Measurements from ENCODE around the gene PCDHGB3. TPM values are rescaled to one million over a fixed set of nuclear protein-coding genes. Genes with fewer than 3 reads are reported as not detected.
A peak's percentile ranks its signal among the peaks of the same experiment; 100 is the strongest.
"Not testable (repeated sequence)": the region's sequence is repeated elsewhere in the genome, so short reads cannot be mapped to it uniquely, and the experiment has no call there.

Gene PCDHGB3
- total and polyA plus RNA-seq, 2 donors (not counting 1 experiment from before 2014, with no cell fraction given) = 0.52 to 3.8 TPM

- intact Hi-C loops (cut with micrococcal nuclease) = loop anchor here (1.0 to 10.0 kb wide), 2 partner anchors 93 to 141 kb away; partner anchors contain the start of gene TAF7
- Histone ChIP-seq H3K4me2 (replicated peaks; ENCODE audit: low read depth, low read length, poor library complexity, severe bottlenecking) (peak within 1 kb of the TSS; percentile 26), H3K4me3 (ENCODE audit: control extremely low read depth in 1 of 5, extremely low read depth in 1 of 5, insufficient read depth in 1 of 5, low read depth in 2 of 5, low read length in 4 of 5) (peak within 1 kb of the TSS in 2 of 5 experiments; percentile 15), H2AFZ (ENCODE audit: insufficient read depth, low read depth, low read length, poor library complexity, severe bottlenecking) (peak within 1 kb of the TSS; percentile 9), H3K9me3 (ENCODE audit: control extremely low read depth in 1 of 3, control insufficient read depth in 2 of 3, insufficient read depth in 1 of 3, low read length in 2 of 3) (peaks cover 2 to 69% (median 48%) of the 10 kb centered on the region in 3 donors), H3K4me1 (ENCODE audit: control insufficient read depth in 2 of 2, insufficient read depth in 2 of 2, low read length in 2 of 2) (peaks cover 21 to 27% of the 10 kb centered on the region in 2 donors), H3K27me3 (replicated peaks in 1 of 4; ENCODE audit: control extremely low read depth in 1 of 4, control insufficient read depth in 3 of 4, insufficient read depth in 4 of 4, low read length in 3 of 4) (peaks cover 2 to 77% (median 65%) of the 10 kb centered on the region in 4 experiments)
- Mint-ChIP-seq H3K4me3 (peak within 1 kb of the TSS; percentile 80), H3K27me3 (peaks cover 68% of the 10 kb centered on the region), H3K4me1 (peaks cover 28% of the 10 kb centered on the region)
- H3K27ac Mint-ChIP-seq; H3K79me2 ChIP-seq (ENCODE audit: control insufficient read depth, insufficient read depth, low read length); H3K27ac ChIP-seq (ENCODE audit: low read length in 2 of 2); H3K9me3 Mint-ChIP-seq (ENCODE audit: insufficient read depth); H4K20me1 ChIP-seq (ENCODE audit: control insufficient read depth, insufficient read depth, low read length, poor library complexity, severe bottlenecking); POLR2A ChIA-PET; H3K9ac ChIP-seq (ENCODE audit: low read length); H3K36me3 ChIP-seq (replicated peaks in 1 of 2; ENCODE audit: control extremely low read depth in 1 of 2, control insufficient read depth in 1 of 2, extremely low read depth in 1 of 2, insufficient read depth in 2 of 2, low read length in 1 of 2): not testable (repeated sequence)
- WGBS (ENCODE audit: insufficient coverage) = 8% methylated on average over 46 of the region's 47 CpGs
- DNase-seq = peak; percentile 57
- TF ChIP-seq CTCF (IDR thresholded peaks at IDR 0.05) = peak; percentile 62
- CTCF ChIA-PET = interaction anchor here (1.0 to 3.4 kb wide), 13 partner anchors 11 to 200 kb away, joined by 3 to 24 read pairs (median 3); partner anchors contain the start of genes PCDHGA12, PCDHGA9 and PCDHGC3
- peak; percentile 70 for ATAC-seq (ENCODE audit: low read depth)
Measured at GRCh38 chr5:141417494-141418172, 47.6 kb downstream of the PCDHGB3 start, which contains the start of gene PCDHGB7. PCDHGB7 (plus strand) TSS chr5:141417677; CDS start chr5:141417860, 183 bp downstream.
